Body of pancreas (tissue), 4 donors: Measurements from ENCODE around the gene RUNDC3A. TPM values are rescaled to one million over a fixed set of nuclear protein-coding genes. Genes with fewer than 3 reads are reported as not detected.

Experiments
- ATAC-seq: fragments of 150-250 bp; one replicate; pipeline ENCODE4 v1.9.1; 2016
- DNase-seq, 4 donors: peaks; one replicate each; pipeline ENCODE4 v3.0.0-alpha.2; 2019
- H3K27ac ChIP-seq, 4 donors: fragments of 200-600 bp; sonication (generic); 1 replicate in 3 of 4; 2 replicates in 1 of 4; pipeline versions ENCODE4 v1.5.1 to v1.6.1; 2016 to 2019; ENCODE audit warnings: mild to moderate bottlenecking in 1 of 4, mixed read lengths in 1 of 4, moderate library complexity in 1 of 4
- H3K27me3 ChIP-seq, 2 donors: fragments of 200-600 bp; sonication (generic); one replicate each; pipeline ENCODE4 v1.6.0; 2016; ENCODE audit warnings: mild to moderate bottlenecking in 1 of 2
- H3K36me3 ChIP-seq, 2 donors: fragments of 200-600 bp; sonication (generic); replicated peaks in 1 of 2; 2 replicates each; pipeline ENCODE4 v1.5.1; 2016; ENCODE audit warnings: low read depth in 2 of 2; ENCODE audit not compliant: insufficient read depth in 1 of 2
- H3K4me1 ChIP-seq: fragments of 200-600 bp; sonication (generic); one replicate; pipeline ENCODE4 v1.6.0; 2016
- H3K4me3 ChIP-seq, 2 donors: fragments of 200-600 bp; sonication (generic); 1 replicate in 1 of 2; 2 replicates in 1 of 2; pipeline ENCODE4 v1.5.1; 2016 to 2019
- H3K9me3 ChIP-seq, 3 donors: fragments of 200-600 bp; sonication (generic); 1 replicate in 2 of 3; 2 replicates in 1 of 3; pipeline ENCODE4 v1.5.1; 2016
- CTCF ChIP-seq, 7 experiments: fragments of 450-650 bp in 4 of 7; fragments of 200-600 bp in 3 of 7; sonication (generic) in 3 of 7; IDR thresholded peaks; one replicate each; pipeline ENCODE4 v1.5.1; 2016 to 2019; ENCODE audit warnings: antibody characterized with exemption in 7 of 7
- POLR2A ChIP-seq, 3 donors: fragments of 450-650 bp; IDR thresholded peaks; one replicate each; pipeline ENCODE4 v1.6.1; 2016; ENCODE audit warnings: antibody characterized with exemption in 3 of 3, mild to moderate bottlenecking in 2 of 3
- WGBS, 2 donors: methylation state at CpG; one replicate each; pipeline ENCODE4 v1.1.5; 2017; 5-methylcytosine and 5-hydroxymethylcytosine counted together
- intact Hi-C: fragments of 100-400 bp; cut with DNase I; formaldehyde crosslinking; loops from one replicate; pipeline ENCODE4 v1.15.1; 2023
- total RNA-seq, 2 donors: library from RNA; depleted of rRNA; stranded (reverse); fragments of >200 nt; gene quantifications; one replicate each; pipeline ENCODE4 v1.1.0, GENCODE V29; 2016

The RUNDC3A gene
- total RNA-seq, 2 donors from 2014 or later: 2.6 TPM; not detected in 1

DNA sequence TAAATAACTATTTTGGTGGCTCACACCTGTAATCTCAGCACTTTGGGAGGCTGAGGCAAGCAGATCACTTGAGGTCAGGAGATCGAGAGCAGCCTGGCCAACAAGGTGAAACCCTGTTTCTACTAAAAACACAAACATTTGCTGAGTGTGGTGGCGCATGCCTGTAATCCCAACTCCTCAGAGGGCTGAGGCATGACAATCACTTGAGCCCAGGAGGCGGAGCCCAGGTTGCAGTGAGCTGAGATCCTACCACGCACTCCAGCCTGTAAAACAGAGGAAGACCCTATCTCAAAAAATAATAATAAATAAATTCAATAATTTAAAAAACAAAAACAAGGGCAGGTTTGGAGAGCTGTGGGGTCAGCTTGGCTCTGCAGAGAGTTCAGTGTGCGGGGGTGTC lies 34.8 kb upstream of the RUNDC3A start:
- ATAC-seq (no peak), DNase-seq (no peak)
- intact Hi-C loops: no loop called here
- no peaks in the 10 kb centered on the region for H3K36me3 ChIP-seq
- no peaks in the 10 kb centered on the region for H3K4me1 ChIP-seq
- H3K27me3 ChIP-seq: no peaks in the 10 kb centered on the region
- H3K27ac ChIP-seq: no peak overlapping the region
- 91 to 94% methylated on average over 5 of the region's 5 CpGs for WGBS, 2 donors
- H3K4me3 ChIP-seq: no peak overlapping the region
- TF ChIP-seq CTCF (IDR thresholded peaks at IDR 0.05) (no peak), POLR2A (IDR thresholded peaks at IDR 0.05) (no peak)
- no peaks in the 10 kb centered on the region for H3K9me3 ChIP-seq

DNA sequence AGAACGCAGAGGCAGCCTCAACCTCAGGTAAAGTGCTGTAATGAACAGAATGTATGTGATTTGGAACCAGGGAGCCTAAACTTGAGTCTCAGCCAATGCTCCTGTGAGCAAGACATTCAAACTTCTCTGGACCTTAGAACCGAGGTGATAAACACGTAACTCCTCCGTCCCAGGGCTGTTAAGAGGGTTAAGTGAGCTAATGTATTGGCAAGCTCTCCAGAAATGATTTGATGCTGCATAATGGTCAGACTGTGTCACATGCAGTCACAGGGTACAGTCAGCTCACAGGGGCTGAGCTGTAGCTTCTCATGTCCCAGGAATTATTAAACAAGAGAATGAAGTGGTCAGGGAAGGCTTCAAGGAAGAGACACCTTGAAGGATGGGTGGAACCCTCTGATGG lies 30.4 kb upstream of the RUNDC3A start:
- DNase-seq: no peak

GRCh38 chr17:44279346-44279665 lies 29.1 kb upstream of the RUNDC3A start:
- no peak for ATAC-seq
- TF ChIP-seq POLR2A (IDR thresholded peaks at IDR 0.05) (no peak), CTCF (IDR thresholded peaks at IDR 0.05) (no peak)
- H3K27me3 ChIP-seq: no peaks in the 10 kb centered on the region
- H3K36me3 ChIP-seq: no peaks in the 10 kb centered on the region
- no peaks in the 10 kb centered on the region for H3K9me3 ChIP-seq
- 83 to 97% methylated on average over 2 of the region's 2 CpGs for WGBS, 2 donors
- no peak for DNase-seq
- intact Hi-C loops: no loop called here
- no peak overlapping the region for H3K4me3 ChIP-seq
- peak overlapping the region in 3 of 4 donors; percentile 32 to 75 (median 69) for H3K27ac ChIP-seq
- H3K4me1 ChIP-seq: peaks cover 11% of the 10 kb centered on the region

More for the DNA sequence above, 30.4 kb upstream of the RUNDC3A start:
- TF ChIP-seq CTCF (IDR thresholded peaks at IDR 0.05) (no peak), POLR2A (IDR thresholded peaks at IDR 0.05) (no peak)
- intact Hi-C loops: no loop called here
- Histone ChIP-seq H3K9me3 (no peaks in the 10 kb centered on the region), H3K4me1 (peaks cover 11% of the 10 kb centered on the region), H3K27ac (no peak overlapping the region), H3K36me3 (no peaks in the 10 kb centered on the region), H3K27me3 (no peaks in the 10 kb centered on the region), H3K4me3 (no peak overlapping the region)
- WGBS, 2 donors: 83 to 89% methylated on average over 4 of the region's 4 CpGs
- ATAC-seq: no peak

DNA sequence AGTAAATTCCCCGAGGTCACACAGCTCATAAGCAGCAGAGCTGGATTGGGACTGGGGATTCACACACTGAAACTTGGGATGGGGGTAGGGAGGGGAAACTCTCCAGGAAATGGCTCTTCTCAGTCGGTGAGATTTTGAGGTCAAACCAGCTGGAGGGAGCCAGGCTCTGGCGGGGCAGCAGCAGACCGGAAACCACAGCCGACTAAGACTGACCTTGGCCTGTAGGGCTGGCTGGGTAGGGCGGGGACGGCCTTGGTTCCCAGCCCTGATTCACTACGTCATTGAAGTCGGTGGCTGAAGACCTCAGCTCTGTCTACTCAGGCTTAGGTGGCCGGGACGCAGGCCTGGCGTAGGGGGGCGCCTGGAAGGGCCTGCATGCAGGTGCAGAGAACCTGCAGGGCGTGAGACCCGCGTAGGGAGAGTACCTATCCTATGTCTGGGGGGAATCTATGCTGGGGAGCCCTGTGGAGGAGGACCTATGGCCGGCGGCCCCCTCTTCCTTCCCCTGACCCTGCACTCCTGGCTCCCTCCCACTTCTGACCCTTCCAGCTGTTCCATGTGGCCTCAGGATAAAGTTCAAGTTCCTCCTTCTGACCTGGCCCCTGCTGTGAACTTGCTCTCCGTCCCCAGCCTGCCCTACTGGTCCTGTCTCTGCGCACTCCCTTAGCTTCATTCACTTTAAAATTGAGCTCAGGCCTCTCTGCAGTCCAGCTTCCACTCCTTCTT lies 28.6 kb upstream of the RUNDC3A start:
- no peaks in the 10 kb centered on the region for H3K27me3 ChIP-seq
- intact Hi-C loops: no loop called here
- no peak overlapping the region for H3K4me3 ChIP-seq
- TF ChIP-seq POLR2A (IDR thresholded peaks at IDR 0.05) (peak in 1 of 3 donors; percentile 21), CTCF (IDR thresholded peaks at IDR 0.05) (peak in 1 of 7 experiments; percentile 6)
- H3K4me1 ChIP-seq: peaks cover 11% of the 10 kb centered on the region
- peak overlapping the region; percentile 15 to 75 (median 50) for H3K27ac ChIP-seq
- 46 to 56% methylated on average over 8 to 20 of the region's 20 CpGs for WGBS, 2 donors
- ATAC-seq: peak; percentile 90
- DNase-seq: peak; percentile 63 to 87 (median 76)
- no peaks in the 10 kb centered on the region for H3K9me3 ChIP-seq
- no peaks in the 10 kb centered on the region for H3K36me3 ChIP-seq

DNA sequence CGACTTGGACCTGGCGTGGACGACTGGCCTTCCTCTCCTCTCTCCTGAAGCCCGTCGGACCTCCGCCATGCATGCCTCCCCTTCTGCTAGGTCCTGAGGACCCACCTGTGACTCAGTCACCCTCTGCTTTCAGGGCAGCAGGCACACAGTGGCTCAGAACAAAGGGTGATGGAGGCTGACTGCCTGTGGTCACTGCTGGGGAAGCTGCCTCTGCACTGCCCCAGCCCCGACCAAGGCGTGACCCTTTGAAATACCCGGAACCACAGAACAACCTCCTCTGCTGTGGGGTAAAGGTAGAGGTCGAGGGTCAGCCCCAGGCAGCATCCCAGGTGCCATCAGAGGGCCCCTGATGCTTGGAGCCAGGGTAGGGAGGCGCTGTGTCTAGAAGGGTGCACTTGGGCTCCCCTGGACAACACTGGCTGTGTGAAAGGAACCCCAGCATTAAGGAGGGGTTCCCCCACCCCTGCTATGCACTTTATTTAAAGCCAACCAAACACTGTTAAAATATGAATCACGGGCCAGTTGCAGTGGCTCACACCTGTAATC lies 27.9 kb upstream of the RUNDC3A start:
- ATAC-seq (no peak), DNase-seq (no peak)
- peaks cover 11% of the 10 kb centered on the region for H3K4me1 ChIP-seq
- H3K27ac ChIP-seq: peak overlapping the region in 2 of 4 donors; percentile 69 to 75
- H3K9me3 ChIP-seq: no peaks in the 10 kb centered on the region
- no peaks in the 10 kb centered on the region for H3K27me3 ChIP-seq
- 78 to 91% methylated on average over 7 to 12 of the region's 12 CpGs for WGBS, 2 donors
- H3K4me3 ChIP-seq: no peak overlapping the region
- TF ChIP-seq CTCF (IDR thresholded peaks at IDR 0.05) (no peak), POLR2A (IDR thresholded peaks at IDR 0.05) (no peak)
- intact Hi-C loops: no loop called here
- H3K36me3 ChIP-seq: no peaks in the 10 kb centered on the region
